RPMI8226 (cell line): ENCODE data around the gene SLC12A1.
A peak's percentile ranks its signal among the peaks of the same experiment; 100 is the strongest.
"Not testable (repeated sequence)": the region's sequence is repeated elsewhere in the genome, so short reads cannot be mapped to it uniquely, and the experiment has no call there.

Source experiments
- DNase-seq: peaks from one replicate; pipeline ENCODE4 v3.0.0-alpha.2; 2015

Gene SLC12A1

GRCh38 chr15:48313216-48313615, 107.1 kb downstream of the SLC12A1 start:
- DNase-seq, result no peak

GRCh38 chr15:48315041-48315440, 108.9 kb downstream of the SLC12A1 start:
- DNase-seq, result peak; percentile 19

GRCh38 chr15:48317221-48317620, 111.1 kb downstream of the SLC12A1 start:
- no peak for DNase-seq

GRCh38 chr15:48318131-48318530, 112.0 kb downstream of the SLC12A1 start:
- no peak for DNase-seq

GRCh38 chr15:48323294-48323693, 117.2 kb downstream of the SLC12A1 start:
- no peak for DNase-seq

GRCh38 chr15:48324949-48325348, 118.8 kb downstream of the SLC12A1 start:
- no peak for DNase-seq

GRCh38 chr15:48325400-48325799, 119.3 kb downstream of the SLC12A1 start:
- DNase-seq, result no peak

GRCh38 chr15:48326180-48326579, 120.1 kb downstream of the SLC12A1 start:
- DNase-seq, result not testable (repeated sequence)

GRCh38 chr15:48330105-48330785, 124.1 kb downstream of the SLC12A1 start:
- DNase-seq, result no peak

- peak; percentile 90 for DNase-seq
Observed at GRCh38 chr15:48330855-48331795, 125.0 kb downstream of the SLC12A1 start, which contains the start of gene DUT. TSS of gene DUT (plus strand) at chr15:48331429. CDS start at chr15:48331516, 87 bp downstream.

- peak; percentile 87 for DNase-seq
Observed at GRCh38 chr15:48331796-48332641, 125.9 kb downstream of the SLC12A1 start.

- DNase-seq, result peak; percentile 42
Observed at GRCh38 chr15:48332642-48333034, 126.5 kb downstream of the SLC12A1 start.

GRCh38 chr15:48333540-48333939, 127.4 kb downstream of the SLC12A1 start:
- no peak for DNase-seq

GRCh38 chr15:48334260-48334659, 128.2 kb downstream of the SLC12A1 start:
- DNase-seq, result no peak

- no peak for DNase-seq
Observed at GRCh38 chr15:48336940-48337339, 130.8 kb downstream of the SLC12A1 start.

- no peak for DNase-seq
Observed at GRCh38 chr15:48337607-48338006, 131.5 kb downstream of the SLC12A1 start.

GRCh38 chr15:48340111-48340510, 134.0 kb downstream of the SLC12A1 start:
- DNase-seq, result no peak

GRCh38 chr15:48343865-48344264, 137.8 kb downstream of the SLC12A1 start:
- DNase-seq, result no peak

GRCh38 chr15:48345516-48345915, 139.4 kb downstream of the SLC12A1 start:
- DNase-seq, result no peak

GRCh38 chr15:48352474-48353072, 146.5 kb downstream of the SLC12A1 start:
- DNase-seq, result peak; percentile 86
